IPS-NIHi11 (cell line): ENCODE measurements around the gene NR2F1-AS1.
"Not testable (repeated sequence)": the region's sequence is repeated elsewhere in the genome, so short reads cannot be mapped to it uniquely, and the experiment has no call there.

Experiments
- DNase-seq: peaks from one replicate; pipeline ENCODE4 v3.0.0; 2012; ENCODE audit warnings: mixed read lengths, low spot score

The NR2F1-AS1 gene

DNA sequence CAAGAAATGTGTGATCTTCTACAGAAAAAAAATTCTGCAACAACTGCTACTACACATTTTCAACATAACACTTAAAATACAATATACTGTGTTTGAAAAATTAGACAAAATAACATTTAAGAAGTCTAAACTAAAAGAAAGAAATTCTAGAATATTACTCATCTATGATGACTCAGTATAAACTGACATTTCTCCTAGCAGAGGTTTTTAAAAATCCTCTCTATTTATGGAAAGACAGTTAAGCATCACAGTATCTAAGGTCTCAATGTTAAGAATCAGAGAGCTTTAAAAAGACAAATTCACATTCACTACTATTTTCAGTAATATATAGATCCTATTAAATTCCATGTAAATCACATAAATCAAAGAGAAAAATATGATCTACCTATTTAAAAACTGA lies 61.3 kb downstream of the NR2F1-AS1 start:
- no peak for DNase-seq

DNA sequence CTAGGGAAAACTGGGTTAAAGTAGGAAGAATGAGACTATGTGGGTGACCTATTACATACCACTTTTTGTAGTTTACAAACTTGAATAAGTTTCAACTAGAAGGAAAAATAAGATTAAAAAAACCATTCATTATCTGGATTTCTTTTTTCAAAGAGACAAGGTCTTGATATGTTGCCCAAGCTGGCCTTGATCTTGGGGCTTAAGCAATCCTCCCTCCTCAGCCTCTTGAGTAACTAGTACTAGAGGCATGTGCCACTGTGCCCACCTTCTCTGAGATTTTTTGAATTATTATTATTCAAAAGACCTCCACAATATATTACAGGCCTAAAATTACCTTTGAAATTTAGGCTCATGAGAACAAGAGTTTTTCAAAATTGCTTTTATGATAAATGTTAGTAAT lies 63.2 kb downstream of the NR2F1-AS1 start:
- DNase-seq: no peak

DNA sequence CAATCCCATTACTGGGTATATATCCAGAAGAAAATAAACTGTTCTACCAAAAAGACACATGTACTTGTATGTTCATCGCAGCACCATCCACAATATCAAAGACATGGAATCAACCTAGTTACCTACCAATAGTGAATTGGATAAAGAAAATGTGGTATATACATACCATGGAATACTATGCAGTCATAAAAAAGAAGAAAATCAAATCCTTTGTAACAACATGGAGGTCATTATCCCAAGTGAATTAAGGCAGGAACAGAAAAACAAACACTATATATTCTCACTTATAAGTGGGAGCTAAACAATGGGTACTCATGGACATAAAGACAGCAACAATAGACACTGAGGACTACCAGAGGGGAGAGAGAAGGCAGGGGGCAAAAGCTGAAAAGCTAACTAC lies 67.7 kb downstream of the NR2F1-AS1 start:
- no peak for DNase-seq

DNA sequence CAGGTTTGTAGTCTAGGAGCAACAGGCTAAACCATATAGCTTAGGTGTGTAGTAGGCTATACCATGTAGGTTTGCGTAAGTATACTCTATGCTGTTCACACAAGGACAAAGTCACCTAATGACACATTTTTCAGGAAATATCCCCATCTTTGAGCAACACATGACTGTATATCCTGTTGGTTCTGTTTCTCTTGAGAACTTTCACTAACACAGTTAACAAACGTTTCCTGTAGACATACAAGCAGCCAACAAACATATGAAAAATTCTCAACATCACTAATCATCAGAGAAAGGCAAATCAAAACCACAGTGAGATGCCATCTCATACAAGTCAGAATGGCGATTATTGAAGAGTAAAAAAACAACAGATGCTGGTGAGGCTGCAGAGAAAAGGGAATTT lies 68.2 kb downstream of the NR2F1-AS1 start:
- DNase-seq: no peak

DNA sequence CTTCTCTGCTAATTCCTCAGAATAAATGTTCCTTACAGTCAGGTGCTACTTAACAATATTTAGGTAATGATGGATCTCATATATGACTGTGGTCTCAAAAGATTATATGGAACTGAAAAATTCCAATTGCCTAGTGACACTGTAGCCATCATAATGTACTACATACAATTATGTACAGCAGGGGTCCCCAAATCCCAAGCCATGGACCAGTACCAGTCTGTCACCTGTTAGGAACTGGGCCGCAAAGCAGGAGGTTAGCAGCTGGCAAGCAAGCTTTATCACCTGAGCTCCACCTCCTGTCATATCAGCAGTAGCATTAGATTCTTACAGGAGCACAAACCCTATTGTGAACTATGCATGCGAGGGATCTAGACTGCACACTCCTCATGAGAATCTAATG lies 69.6 kb downstream of the NR2F1-AS1 start:
- no peak for DNase-seq

DNA sequence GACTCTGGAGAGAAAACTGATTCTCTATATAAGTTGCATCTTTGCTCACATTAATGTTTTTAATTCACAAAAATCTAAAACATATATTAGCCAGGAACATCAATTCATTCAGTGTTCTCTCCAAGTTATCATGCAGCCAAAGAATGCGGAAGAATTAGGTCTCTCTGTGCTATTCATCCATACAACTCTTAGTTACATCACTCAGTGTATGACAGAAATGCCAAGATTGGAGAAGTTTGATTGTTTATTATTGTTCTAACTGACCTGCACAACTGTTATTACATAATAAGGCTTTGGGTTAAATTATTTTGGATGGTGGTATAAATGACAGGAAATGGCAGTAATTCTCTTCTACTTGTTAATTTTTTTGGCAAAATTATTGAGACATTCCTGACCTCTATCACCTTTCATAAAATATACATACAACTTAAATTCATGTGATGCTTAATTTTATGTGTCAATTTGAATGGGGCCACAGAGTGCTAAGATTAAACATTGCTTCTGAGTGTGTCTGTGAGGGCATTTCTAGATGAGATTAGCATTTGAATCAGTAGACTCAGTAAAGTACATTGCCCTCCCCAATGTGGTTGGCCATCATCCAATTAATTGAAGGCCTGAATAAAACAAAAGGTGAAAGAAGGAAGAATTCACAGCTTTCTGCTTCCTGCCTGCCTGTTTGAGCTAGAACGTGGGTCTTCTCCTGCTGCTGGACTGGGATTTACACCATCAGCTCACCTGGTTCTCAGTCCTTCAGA lies 70.2 kb downstream of the NR2F1-AS1 start:
- no peak for DNase-seq

DNA sequence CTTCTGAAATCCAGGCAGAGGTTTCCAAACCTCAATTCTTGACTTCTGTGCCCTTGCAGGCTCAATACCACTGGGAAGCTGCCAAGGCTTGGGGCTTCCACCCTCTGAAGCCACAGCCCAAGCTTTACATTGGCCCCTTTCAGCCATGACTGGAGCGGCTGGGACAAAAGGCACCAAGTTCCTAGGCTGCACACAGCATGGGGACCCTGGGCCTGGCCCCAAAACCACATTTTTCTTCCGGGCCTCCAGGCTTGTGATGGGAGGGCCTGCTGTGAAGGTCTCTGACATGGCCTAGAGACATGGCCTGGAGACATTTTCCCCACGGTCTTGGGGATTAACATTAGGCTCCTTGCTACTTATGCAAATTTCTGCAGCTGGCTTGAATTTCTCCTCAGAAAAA lies 75.5 kb downstream of the NR2F1-AS1 start:
- DNase-seq: not testable (repeated sequence)

DNA sequence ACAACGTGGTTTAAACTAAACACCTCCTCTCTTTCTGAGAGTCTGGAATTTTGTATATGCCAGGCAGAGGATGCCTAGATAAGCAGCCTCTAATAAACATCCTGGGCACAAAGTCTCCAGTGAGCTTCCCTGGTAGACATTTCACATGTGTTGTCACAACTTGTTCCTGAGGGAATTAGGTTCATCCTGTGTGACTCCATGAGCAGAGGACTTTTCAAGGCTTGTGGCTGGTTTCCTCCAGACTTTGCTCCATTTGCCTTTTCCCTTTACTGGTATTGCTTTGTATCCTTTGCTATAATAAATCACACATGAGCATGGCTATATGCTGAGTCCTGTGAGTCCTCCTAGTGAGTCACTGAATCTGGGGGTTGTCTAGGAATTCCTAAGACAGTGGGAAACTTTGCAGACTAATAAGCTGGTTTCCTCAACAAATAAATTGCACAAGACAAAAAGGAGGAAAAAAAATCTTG lies 77.4 kb downstream of the NR2F1-AS1 start:
- no peak for DNase-seq

DNA sequence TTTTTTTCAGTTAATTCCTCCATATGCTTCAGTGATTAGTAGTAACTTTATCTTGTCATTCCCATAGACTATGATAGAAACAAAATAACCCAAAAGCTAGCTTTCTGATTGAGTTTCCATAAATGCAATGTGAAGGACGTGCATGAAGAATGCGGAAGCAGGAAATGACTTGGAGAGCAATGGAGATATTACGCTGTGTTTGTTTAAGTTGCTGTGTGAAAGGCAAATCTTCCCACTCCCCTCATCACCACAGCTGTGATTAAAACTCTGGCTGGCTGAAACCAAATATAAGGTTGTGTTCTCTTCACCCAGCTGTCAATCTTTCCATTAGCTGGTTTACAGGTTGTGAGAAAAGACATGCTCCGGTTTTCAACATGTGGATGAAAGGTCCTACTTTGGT lies 83.9 kb downstream of the NR2F1-AS1 start:
- no peak for DNase-seq

DNA sequence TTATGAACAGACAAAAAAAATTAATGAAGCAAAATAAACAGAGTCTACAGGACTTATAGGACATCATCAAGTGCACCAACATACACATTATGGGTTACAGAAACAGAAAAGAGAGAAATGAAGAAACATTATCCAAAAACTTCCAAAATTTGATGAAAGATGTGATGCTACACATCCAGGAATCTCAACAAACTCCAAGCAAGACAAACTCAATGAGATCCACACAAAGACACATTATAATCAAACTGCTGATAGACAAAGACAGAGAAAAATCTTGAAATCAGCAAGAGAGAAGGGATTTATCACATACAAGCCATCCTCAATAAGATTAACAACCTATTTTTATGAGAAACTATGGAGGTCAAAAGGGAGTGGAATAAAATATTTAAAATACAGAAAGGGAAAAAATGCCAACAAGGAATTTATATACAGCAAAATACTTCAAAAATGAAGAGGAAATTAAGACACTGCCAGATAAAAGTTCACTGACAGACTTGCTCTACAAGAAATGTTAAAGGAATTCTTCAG lies 101.0 kb downstream of the NR2F1-AS1 start:
- no peak for DNase-seq

DNA sequence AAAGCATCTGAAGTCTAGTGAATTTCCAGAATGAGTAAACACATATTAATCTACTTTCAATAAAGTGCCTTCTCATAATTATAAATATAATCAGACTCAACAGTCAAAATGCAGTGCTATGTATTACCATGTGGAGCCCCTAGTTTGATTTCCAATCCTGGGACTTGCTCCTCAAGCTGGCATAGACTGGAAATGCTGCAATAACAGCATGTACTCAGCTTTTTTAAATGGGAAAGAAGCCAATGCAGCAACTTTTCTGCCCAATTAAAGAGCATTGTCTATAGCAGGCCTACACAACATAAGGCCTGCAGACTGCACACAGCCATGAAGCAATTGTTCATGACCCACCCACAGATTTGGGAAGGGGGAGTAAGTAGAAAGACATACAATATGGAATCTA lies 103.2 kb downstream of the NR2F1-AS1 start:
- no peak for DNase-seq

DNA sequence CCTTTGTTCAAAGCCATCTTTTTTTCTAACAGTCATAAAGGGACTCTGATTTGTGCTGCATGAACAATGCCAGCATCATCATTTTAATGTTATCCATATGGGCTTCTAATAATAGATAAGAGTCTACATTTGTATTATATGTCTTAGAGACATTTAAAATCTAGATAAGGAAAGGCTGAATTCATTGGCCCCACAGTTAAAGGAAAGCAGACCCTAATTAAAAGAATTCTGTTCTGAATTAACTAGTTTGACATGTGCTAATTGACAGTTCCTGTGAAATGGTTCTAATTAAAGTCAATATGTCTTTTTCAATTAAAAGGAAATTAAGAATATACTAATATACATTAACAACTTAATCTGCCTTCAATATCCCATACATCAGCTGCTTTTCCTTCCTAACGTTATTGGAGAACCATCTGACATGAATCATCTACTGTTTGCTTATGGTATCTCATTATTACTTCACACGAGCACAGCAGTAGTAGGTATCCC lies 104.7 kb downstream of the NR2F1-AS1 start:
- DNase-seq: no peak

DNA sequence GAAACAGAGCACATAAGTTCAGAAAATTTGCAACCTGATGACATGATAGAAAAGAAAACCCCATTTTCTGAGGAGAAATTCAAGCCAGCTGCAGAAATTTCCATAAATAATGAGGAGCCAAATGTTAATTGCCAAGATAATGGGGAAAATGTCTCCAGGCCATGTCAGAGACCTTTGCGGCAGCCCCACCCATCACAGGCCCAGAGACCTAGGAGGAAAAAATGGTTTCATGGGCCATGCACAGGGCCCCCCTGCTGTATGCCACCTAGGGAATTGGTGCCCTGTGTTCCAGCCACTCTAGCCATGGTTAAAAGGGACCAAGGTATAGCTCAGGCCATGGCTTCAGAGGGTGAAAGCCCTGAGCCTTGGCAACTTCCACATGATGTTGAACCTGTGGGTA lies 118.1 kb downstream of the NR2F1-AS1 start:
- no peak for DNase-seq

DNA sequence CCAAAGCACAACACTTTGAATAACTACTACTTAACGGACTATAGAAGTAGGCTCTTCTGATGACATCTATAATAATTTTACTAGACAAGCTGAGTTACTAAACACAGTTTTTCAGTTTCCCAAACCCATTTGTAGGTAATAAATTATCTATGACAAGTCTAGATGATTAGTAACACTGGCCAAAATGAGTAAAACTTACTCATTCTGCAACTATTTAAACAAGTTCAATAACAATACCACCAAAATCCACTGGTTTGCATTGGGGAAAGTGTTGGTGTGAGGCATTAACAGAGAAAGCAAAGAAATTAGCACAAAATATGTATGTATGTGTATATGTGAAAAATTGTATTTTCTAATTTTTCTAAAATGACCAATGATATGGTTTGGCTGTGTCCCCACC lies 119.3 kb downstream of the NR2F1-AS1 start:
- DNase-seq: no peak

DNA sequence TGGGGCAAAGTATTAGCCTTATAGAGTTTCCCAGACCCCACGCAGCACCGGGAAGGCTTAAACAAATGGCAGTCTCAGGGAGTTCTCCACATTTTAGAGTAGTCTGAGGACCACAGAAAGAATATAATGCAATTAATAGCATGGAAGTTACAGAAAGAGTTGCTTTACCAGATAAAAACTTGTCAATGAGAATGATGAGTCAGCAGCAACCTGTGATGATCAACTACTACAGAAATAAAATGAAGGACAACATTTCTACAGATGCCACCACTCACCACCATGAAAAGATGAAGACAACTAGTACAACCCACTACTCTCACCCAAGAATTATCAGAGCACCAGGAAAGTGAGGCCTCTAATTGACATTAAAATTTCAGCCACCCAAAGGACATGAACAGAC lies 120.7 kb downstream of the NR2F1-AS1 start:
- DNase-seq: no peak

DNA sequence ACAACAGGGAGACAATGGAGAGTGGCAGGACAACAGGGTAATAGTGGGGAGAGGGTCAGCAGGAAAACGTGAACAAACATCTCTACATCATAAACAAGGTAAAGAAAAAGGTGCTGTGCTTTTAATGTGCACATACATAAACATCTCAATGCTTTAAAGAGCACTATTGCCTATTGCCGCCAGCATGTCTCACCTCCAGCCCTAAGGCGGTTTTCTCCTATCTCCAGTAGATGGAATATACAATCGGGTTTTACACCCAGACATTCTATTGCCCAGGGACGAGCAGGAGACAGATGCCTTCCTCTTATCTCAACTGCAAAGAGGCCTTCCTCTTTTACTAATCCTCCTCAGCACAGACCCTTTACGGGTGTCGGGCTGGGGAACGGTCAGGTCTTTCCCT lies 124.2 kb downstream of the NR2F1-AS1 start:
- DNase-seq: not testable (repeated sequence)

DNA sequence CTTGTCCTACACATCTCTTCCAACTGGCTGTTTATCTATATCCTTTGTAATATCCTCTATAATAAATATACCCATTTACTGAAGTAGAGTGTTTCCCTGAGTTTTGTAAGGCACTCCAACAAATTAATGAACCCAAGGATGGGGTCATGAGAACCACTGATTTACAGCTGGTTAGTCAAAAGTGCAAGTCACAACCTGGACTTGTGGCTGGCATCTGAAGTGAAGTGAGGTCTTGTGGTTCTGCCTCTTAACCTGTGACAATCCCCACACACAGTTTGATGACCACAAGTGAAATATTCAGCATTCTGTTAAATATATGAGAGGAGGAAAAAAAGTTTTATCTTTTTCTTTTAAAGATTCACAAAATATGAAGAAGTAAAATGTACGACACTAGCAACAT lies 126.1 kb downstream of the NR2F1-AS1 start:
- no peak for DNase-seq

DNA sequence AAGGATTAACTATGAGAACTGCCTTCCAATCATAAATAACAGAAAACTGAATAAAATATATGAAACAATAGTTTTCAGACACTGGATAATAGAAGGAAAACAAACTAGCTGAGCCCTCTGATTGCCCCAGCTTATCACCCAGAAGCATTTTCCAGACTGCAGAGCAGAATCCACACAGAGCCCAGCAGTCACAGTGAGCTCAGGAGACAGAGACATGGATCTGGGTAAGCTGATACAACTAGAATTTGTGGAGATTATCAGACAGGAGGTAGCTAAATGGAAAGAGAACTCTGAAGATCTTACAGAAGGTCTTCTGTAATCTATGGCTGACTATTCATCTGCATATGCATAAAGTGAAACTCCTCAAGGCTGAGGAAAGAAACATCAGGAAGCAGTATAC lies 128.8 kb downstream of the NR2F1-AS1 start:
- no peak for DNase-seq

DNA sequence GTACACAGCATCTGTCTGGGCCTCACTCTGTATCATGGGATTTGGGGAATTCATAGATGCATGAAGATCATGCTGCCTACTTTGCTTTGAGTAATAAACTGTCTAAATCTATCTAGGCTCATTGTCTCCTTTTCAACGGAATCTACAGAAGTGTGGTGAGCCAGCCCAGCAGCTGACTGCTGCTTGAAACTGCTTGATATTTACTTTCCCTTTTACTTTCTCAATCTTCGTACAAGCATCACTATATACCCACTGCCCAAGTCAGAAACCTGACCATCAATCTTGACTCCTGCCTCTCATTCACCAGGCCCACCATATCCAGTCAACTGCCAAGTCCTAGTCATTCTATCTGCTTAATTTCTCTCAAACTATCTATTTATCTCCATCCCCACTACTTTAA lies 142.9 kb downstream of the NR2F1-AS1 start:
- no peak for DNase-seq

DNA sequence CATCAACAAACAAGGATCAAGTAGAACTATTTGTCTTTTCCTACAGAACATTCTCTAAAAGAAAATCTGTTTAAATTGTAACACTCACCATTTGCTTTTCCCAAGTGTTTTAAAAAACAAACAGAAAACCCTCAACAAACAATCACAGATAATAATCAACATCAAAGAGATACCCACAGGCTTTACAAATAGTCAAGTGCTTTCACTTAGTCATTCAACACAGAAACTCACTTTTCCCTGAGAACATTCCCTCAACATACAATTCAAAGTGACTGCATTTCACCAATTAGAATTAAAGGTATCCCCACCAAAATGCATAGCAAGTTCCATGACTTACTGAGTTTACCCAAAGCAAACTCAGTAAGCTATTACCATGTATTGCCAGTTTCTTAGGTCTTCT lies 144.9 kb downstream of the NR2F1-AS1 start:
- no peak for DNase-seq

DNA sequence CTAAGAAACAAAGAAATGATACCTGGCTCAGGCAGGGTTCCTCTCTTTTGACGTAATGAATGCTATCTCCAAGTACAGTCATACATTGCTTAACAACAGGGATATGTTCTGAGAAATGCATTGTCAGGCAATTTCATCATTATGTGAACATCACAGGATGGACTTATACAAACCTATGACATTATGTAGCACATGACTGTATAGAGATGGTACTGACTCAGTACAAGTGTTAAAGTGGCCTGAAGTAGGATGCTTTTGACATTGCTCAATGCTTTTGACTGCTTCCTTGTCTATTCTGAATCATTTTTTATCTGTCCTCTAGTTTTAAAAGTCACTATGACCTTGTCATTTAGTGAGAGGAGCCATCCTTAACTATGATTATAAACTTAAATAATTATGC lies 147.6 kb downstream of the NR2F1-AS1 start:
- no peak for DNase-seq

DNA sequence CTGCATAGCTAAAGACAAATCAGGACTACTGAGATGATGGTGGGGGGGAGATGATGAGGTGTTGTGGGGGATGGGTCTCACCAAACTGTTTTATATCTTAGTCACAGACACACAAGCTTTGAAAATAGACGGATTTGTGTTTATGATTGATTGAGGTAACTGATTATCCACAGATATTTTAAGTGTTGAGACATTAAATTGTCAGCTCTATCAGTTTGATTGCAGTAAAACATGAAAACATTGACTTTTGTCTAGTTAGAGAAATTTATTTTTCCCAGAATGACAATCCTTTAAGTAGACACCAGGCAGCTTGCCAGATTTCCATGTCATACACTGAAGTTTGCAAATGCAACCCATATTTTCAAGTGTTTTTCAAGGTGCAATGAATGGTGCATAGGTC lies 149.8 kb downstream of the NR2F1-AS1 start:
- DNase-seq: no peak

DNA sequence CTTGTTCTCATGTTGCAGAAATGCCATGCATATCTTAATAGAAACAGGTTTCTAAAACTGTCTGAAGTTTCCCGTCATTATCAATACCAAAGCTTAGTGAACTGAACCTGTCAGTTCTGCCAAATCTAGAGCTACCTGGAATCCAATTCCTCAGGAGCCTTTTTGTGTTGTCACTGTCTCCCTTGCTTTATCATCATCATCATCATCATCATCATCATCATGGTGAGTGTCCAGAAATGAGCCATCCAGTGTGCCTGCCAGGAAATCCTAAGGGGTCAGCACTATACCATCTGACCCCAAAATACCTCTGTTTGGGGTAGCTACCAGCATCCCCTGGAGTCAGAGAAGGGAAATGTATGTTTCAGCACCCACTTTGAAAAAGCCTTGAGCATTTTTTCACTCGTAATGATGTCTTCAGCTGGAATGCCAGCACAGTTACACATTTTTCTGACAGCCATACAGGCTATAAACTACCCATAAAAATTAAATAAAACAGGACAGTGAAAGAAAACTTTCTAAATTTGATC lies 150.3 kb downstream of the NR2F1-AS1 start:
- DNase-seq: no peak

DNA sequence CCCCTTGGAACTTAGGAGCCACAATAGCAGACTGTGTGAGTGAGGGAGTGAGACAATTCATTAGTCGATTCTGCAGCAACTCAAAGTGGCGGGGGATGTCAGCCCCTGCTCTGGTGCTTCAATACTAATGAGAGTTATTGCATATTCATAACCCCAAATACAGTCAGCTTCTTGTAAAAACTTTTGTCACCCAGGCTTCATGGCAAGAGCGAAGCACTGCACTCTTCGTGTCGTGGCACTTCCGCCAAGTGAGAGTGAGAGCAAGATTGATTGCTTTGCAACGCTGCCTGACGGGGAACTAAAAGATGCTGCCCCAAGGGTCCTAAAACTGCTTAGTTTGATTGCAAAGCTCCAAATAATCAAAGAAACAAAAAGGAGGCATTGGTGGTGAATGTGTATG lies 150.9 kb downstream of the NR2F1-AS1 start:
- DNase-seq: no peak
